Brain microvascular endothelial cell (primary cell): ENCODE data around the gene C6orf52.
"Not testable (repeated sequence)": the region's sequence is repeated elsewhere in the genome, so short reads cannot be mapped to it uniquely, and the experiment has no call there.

ENCODE experiments used
- DNase-seq: peaks from one replicate; pipeline ENCODE4 v3.0.0-alpha.2; 2020
- H3K27ac ChIP-seq: fragments of 250-450 bp; sonication (Bioruptor Pico); 2 replicates; pipeline ENCODE4 v1.5.1; 2020; ENCODE audit warnings: mild to moderate bottlenecking, moderate library complexity
- H3K27me3 ChIP-seq: fragments of 250-450 bp; sonication (Bioruptor Pico); replicated peaks from 2 replicates; pipeline ENCODE4 v1.5.1; 2020; ENCODE audit warnings: mild to moderate bottlenecking
- H3K36me3 ChIP-seq: fragments of 250-450 bp; sonication (Bioruptor Pico); replicated peaks from 2 replicates; pipeline ENCODE4 v1.5.1; 2020; ENCODE audit warnings: mild to moderate bottlenecking
- H3K4me3 ChIP-seq: 2 replicates; pipeline ENCODE4 v1.5.1; 2011; ENCODE audit warnings: low read depth, mild to moderate bottlenecking, control low read depth, low read length, moderate library complexity
- in situ Hi-C: cut with HindIII; loops from 2 replicates; pipeline ENCODE4 v1.10.0; 2017; ENCODE audit warnings: low sequenced_read_pairs, low pct_ligation_motif_present
- TF ChIP-seq, protein P1 (sequence below): IDR thresholded peaks from 2 replicates; pipeline ENCODE4 v1.5.1; 2011; ENCODE audit warnings: low read depth, mild to moderate bottlenecking, moderate library complexity, low read length, control low read depth, inconsistent platforms; ENCODE audit errors: missing control alignments

Gene C6orf52

DNA sequence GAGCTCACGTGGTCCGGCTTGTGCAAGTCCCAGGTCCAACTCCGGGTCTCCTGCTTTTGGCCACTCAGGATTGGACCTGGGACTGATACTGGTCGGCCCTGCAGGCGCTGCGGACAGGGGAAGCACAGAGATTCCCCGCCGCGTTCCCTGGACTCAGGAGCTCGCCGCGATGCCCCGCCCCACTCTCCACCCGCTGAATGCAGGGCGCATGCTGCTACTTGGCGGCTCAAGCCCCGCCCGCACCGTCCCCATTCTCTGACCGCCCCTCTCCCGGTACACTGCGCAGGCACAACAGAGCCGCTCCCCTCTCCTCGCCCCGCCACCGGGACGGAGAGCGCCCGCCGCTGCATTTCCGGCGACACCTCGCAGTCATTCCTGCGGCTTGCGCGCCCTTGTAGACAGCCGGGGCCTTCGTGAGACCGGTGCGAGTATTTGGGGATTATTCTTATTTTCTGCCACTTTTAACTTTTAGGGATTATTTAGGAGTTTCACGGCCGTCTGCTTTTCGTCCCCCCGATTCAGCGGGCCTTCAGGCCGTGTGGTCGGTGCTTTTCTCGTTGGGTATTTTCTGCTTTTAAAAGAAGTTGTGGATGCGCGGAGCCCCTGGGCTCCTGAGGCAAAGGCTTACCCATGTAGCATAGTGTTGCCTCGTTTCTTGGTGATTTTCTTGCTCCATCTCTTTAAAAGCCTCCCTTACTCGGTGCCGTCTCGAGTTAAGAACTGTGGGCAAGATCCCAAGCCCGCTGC lies 28.6 kb upstream of the C6orf52 start, which contains the start of gene TMEM14C:
Gene TMEM14C (plus strand): TSS at position 251 of the 747 bp plus-strand sequence. CDS start 1,544 bp downstream, outside the sequence.
- TF ChIP-seq, protein P1, sequence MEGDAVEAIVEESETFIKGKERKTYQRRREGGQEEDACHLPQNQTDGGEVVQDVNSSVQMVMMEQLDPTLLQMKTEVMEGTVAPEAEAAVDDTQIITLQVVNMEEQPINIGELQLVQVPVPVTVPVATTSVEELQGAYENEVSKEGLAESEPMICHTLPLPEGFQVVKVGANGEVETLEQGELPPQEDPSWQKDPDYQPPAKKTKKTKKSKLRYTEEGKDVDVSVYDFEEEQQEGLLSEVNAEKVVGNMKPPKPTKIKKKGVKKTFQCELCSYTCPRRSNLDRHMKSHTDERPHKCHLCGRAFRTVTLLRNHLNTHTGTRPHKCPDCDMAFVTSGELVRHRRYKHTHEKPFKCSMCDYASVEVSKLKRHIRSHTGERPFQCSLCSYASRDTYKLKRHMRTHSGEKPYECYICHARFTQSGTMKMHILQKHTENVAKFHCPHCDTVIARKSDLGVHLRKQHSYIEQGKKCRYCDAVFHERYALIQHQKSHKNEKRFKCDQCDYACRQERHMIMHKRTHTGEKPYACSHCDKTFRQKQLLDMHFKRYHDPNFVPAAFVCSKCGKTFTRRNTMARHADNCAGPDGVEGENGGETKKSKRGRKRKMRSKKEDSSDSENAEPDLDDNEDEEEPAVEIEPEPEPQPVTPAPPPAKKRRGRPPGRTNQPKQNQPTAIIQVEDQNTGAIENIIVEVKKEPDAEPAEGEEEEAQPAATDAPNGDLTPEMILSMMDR = no peak
- H3K4me3 ChIP-seq = peak within 1 kb of the TSS; percentile 76
- in situ Hi-C loops = no loop called here
- H3K27ac ChIP-seq = peak within 1 kb of the TSS; percentile 75
- H3K27me3 ChIP-seq = no peaks in the 10 kb centered on the region
- peaks cover 15% of the 10 kb centered on the region for H3K36me3 ChIP-seq
- DNase-seq = peak; percentile 98

DNA sequence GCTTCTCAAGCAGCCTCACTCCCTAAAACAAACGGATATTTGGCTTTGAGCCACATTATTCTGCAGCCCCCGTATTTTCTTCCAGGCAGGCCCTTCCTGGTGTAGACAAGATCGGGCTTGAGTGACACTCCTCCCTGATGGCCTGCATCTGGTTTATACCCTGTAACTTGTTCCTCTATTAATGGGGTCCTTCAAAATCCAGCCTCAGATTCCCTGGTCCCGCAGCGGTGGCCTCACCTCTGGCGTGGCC lies 28.1 kb upstream of the C6orf52 start:
- Histone ChIP-seq H3K27ac (peak overlapping the region; percentile 75), H3K36me3 (peaks cover 15% of the 10 kb centered on the region), H3K4me3 (peak overlapping the region; percentile 76), H3K27me3 (no peaks in the 10 kb centered on the region)
- TF ChIP-seq, protein P1 = no peak
- no peak for DNase-seq
- in situ Hi-C loops = no loop called here

DNA sequence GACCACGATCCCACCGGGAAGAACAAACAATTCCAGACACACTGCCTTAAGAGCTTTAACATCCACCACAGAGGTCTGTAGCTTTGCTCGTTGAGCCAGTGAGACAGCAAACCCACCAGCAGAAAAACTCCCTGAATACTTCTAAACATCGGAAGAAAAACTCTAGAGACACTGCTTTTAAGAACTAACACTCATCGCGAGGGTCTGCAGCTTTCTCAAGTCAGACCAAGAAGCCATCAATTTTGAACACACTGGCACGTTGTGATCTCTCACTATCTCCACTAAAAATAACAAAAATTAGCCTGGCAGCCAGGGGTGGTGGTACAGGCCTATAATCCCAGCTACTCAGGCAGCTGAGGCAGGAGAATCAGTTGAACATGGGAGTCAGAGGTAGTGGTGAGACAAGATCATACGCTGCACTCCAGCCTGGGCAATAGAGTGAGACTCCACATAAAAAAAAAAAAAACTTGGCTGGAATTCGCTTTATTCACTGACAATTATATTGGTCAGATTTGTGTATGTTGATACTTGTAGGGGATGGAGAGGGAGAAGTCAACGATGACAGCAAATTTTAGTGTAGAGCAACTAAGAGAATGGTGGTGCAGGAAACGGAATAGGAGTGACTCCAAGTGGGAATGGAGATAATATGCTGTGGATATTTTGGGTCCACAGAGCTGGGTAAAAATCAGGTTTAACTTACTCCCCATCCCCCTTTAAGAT lies 27.6 kb upstream of the C6orf52 start:
- in situ Hi-C loops = no loop called here
- TF ChIP-seq, protein P1 = no peak

GRCh38 chr6:10720960-10721849 lies 26.8 kb upstream of the C6orf52 start:
- in situ Hi-C loops, H3K27ac ChIP-seq, H3K27me3 ChIP-seq, H3K36me3 ChIP-seq, DNase-seq: not testable (repeated sequence)
- H3K4me3 ChIP-seq = peak overlapping the region; percentile 55

More for the DNA sequence above, 27.6 kb upstream of the C6orf52 start:
- Histone ChIP-seq H3K4me3 (peak overlapping the region; percentile 76), H3K27ac (peak overlapping the region; percentile 75), H3K27me3 (no peaks in the 10 kb centered on the region), H3K36me3 (peaks cover 11% of the 10 kb centered on the region)
- no peak for DNase-seq

- Histone ChIP-seq H3K36me3 (peaks cover 1% of the 10 kb centered on the region), H3K27ac (no peak overlapping the region), H3K27me3 (no peaks in the 10 kb centered on the region), H3K4me3 (peak overlapping the region; percentile 55)
- no peak for DNase-seq
- TF ChIP-seq, protein P1 = no peak
- in situ Hi-C loops = no loop called here
Observed at GRCh38 chr6:10720265-10720959, 26.0 kb upstream of the C6orf52 start.
